ENCODE results near the gene THG1L. TPM values are rescaled to one million over a fixed set of nuclear protein-coding genes. Genes with fewer than 3 reads are reported as not detected.

The THG1L gene
- total and polyA plus RNA-seq, 2 of the 4 experiments (the other 2 are of a cell fraction), result 15.2 to 20.4 TPM

DNA sequence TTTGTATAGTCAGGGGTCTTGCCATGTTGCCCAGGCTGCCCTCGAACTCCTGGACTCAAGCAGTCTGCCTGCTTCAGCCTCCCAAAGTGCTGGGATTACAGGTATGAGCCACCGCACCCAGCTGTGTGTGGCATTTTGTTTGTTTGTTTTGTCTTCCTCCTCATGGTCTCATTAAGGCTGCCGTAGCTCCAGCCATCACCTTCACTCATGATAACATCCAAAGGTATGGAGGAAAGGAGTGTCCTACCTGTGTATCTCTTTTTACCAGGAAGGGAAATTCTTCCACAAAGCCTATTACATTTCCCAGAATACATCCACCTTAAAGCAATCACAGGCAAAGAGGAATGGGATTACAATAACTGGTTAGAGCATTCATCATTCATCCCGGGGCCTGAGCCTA lies 39.4 kb downstream of the THG1L start:
- H2AK9ac ChIP-seq (replicated peaks; ENCODE audit: low read depth, low read length, poor library complexity), result no peak overlapping the region
- CTCF ChIA-PET, result no interaction called here
- H2BK120ac ChIP-seq (ENCODE audit: low read depth, low read length), result no peak overlapping the region
- in situ Hi-C loops (cut with MboI; ENCODE audit: low sequenced_read_pairs), result no loop called here
- BruUV-seq (replicated peaks), result no TSS peak
- no peak overlapping the region for H4K5ac ChIP-seq (ENCODE audit: low read depth, low read length)
- no peak overlapping the region for H3K4ac ChIP-seq (ENCODE audit: low read depth, low read length)
- H3K9me1 ChIP-seq (ENCODE audit: insufficient read depth, low read length), result 0 out of 2 replicates have a peak, but pooled peaks cover 6% of the 10 kb centered on the region
- TF ChIP-seq, protein P1, sequence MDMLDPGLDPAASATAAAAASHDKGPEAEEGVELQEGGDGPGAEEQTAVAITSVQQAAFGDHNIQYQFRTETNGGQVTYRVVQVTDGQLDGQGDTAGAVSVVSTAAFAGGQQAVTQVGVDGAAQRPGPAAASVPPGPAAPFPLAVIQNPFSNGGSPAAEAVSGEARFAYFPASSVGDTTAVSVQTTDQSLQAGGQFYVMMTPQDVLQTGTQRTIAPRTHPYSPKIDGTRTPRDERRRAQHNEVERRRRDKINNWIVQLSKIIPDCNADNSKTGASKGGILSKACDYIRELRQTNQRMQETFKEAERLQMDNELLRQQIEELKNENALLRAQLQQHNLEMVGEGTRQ (IDR thresholded peaks at IDR 0.05; ENCODE audit: low read depth, low read length), result no peak
- TF ChIP-seq POLR2A (IDR thresholded peaks at IDR 0.05; ENCODE audit: low read depth, low read length), result no peak
- TF ChIP-seq CEBPB (IDR thresholded peaks at IDR 0.05; ENCODE audit: low read depth, low read length), result no peak
- TF ChIP-seq MAFK (IDR thresholded peaks at IDR 0.05; ENCODE audit: low read depth, low read length), result no peak
- TF ChIP-seq RFX5 (IDR thresholded peaks at IDR 0.05; ENCODE audit: low read depth, low read length), result no peak
- TF ChIP-seq RCOR1 (IDR thresholded peaks at IDR 0.05; ENCODE audit: insufficient replicate concordance, low read length), result no peak
- TF ChIP-seq, protein P2, sequence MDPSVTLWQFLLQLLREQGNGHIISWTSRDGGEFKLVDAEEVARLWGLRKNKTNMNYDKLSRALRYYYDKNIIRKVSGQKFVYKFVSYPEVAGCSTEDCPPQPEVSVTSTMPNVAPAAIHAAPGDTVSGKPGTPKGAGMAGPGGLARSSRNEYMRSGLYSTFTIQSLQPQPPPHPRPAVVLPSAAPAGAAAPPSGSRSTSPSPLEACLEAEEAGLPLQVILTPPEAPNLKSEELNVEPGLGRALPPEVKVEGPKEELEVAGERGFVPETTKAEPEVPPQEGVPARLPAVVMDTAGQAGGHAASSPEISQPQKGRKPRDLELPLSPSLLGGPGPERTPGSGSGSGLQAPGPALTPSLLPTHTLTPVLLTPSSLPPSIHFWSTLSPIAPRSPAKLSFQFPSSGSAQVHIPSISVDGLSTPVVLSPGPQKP (IDR thresholded peaks at IDR 0.05; ENCODE audit: borderline replicate concordance, low read depth, low read length), result no peak
- no peak for TF ChIP-seq MAZ (IDR thresholded peaks at IDR 0.05; ENCODE audit: borderline replicate concordance, low read depth, low read length)
- no peak for TF ChIP-seq SMC3 (IDR thresholded peaks at IDR 0.05; ENCODE audit: low read depth, low read length)
- TF ChIP-seq CHD1 (IDR thresholded peaks at IDR 0.05; ENCODE audit: low read depth, low read length), result no peak
- TF ChIP-seq, protein P3, sequence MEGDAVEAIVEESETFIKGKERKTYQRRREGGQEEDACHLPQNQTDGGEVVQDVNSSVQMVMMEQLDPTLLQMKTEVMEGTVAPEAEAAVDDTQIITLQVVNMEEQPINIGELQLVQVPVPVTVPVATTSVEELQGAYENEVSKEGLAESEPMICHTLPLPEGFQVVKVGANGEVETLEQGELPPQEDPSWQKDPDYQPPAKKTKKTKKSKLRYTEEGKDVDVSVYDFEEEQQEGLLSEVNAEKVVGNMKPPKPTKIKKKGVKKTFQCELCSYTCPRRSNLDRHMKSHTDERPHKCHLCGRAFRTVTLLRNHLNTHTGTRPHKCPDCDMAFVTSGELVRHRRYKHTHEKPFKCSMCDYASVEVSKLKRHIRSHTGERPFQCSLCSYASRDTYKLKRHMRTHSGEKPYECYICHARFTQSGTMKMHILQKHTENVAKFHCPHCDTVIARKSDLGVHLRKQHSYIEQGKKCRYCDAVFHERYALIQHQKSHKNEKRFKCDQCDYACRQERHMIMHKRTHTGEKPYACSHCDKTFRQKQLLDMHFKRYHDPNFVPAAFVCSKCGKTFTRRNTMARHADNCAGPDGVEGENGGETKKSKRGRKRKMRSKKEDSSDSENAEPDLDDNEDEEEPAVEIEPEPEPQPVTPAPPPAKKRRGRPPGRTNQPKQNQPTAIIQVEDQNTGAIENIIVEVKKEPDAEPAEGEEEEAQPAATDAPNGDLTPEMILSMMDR (conservative IDR thresholded peaks at IDR 0.05; ENCODE audit: low read depth, low read length), result no peak
- TF ChIP-seq NFE2L2 (IDR thresholded peaks at IDR 0.05; ENCODE audit: low read depth, low read length), result no peak
- TF ChIP-seq FOS (IDR thresholded peaks at IDR 0.05; ENCODE audit: low read depth, low read length), result no peak
- no peak for TF ChIP-seq BHLHE40 (IDR thresholded peaks at IDR 0.05; ENCODE audit: low read depth, low read length)
- DNase-seq, result no peak
- H3K18ac ChIP-seq (ENCODE audit: low read depth, low read length), result no peak overlapping the region
- no peak overlapping the region for H3K23ac ChIP-seq (ENCODE audit: low read depth, low read length)
- H2AFZ ChIP-seq (replicated peaks; ENCODE audit: low read length, poor library complexity), result no peak overlapping the region
- H3K4me2 ChIP-seq (ENCODE audit: low read depth, low read length), result no peak overlapping the region
- intact Hi-C loops (cut with micrococcal nuclease), result loop anchor here (5.0 kb wide), 1 partner anchor 542 kb away; no protein-coding TSS in a partner anchor
- no peak overlapping the region for H2AK5ac ChIP-seq (ENCODE audit: low read depth, low read length)
- no peaks in the 10 kb centered on the region for H3K36me3 ChIP-seq (ENCODE audit: control insufficient read depth, insufficient read depth, low read length)
- H3K9ac ChIP-seq (ENCODE audit: low read depth, low read length), result no peak overlapping the region
- no peak overlapping the region for H3K4me3 ChIP-seq (ENCODE audit: insufficient read depth, low read depth, low read length)
- no peaks in the 10 kb centered on the region for H4K20me1 ChIP-seq (ENCODE audit: insufficient read depth, low read length)
- dilution Hi-C loops (cut with HindIII; ENCODE audit: low sequenced_read_pairs, unreplicated experiment), result no loop called here
- no peak overlapping the region for H2BK20ac ChIP-seq (ENCODE audit: low read depth, low read length)
- peaks cover 2% of the 10 kb centered on the region; the same call in 1 of the 2 replicates for H3K27me3 ChIP-seq (ENCODE audit: control insufficient read depth, insufficient read depth, low read length)
- WGBS, 2 experiments (ENCODE audit: extremely low coverage in 2 of 2, insufficient read length in 1 of 2), result no CpG with 5 or more reads among the region's 4 CpGs
- H3K56ac ChIP-seq (ENCODE audit: extremely low read depth, insufficient read depth, low read length), result no peak overlapping the region
- H3K27ac ChIP-seq (ENCODE audit: insufficient read depth, low read length), result no peak overlapping the region
- H3K4me1 ChIP-seq (ENCODE audit: control insufficient read depth, insufficient read depth, low read length), result peaks cover 3% of the 10 kb centered on the region; the same call in 1 of the 2 replicates
- no peak overlapping the region for H4K8ac ChIP-seq (ENCODE audit: low read depth in 2 of 2, low read length in 2 of 2)
- POLR2A ChIA-PET (ENCODE audit: unreplicated experiment), result no interaction called here
- no peak overlapping the region for H2BK15ac ChIP-seq (ENCODE audit: low read depth, low read length)
- H2BK5ac ChIP-seq (ENCODE audit: low read depth, low read length, poor library complexity, severe bottlenecking), result no peak overlapping the region
- ATAC-seq (ENCODE audit: low read depth), result no peak
- no peak overlapping the region for H3K14ac ChIP-seq (replicated peaks; ENCODE audit: low read depth, low read length)
- H3K9me3 ChIP-seq (ENCODE audit: control insufficient read depth, insufficient read depth, low read length), result no peaks in the 10 kb centered on the region
- no peak overlapping the region for H4K91ac ChIP-seq (ENCODE audit: insufficient read depth, low read depth, low read length)
- H3K79me1 ChIP-seq (ENCODE audit: low read depth in 1 of 2, low read length in 2 of 2), result no peaks in the 10 kb centered on the region

Data from IMR-90 (cell line).